ENCODE results near the gene TTC39A. TPM values are rescaled to one million over a fixed set of nuclear protein-coding genes. Genes with fewer than 3 reads are reported as not detected.
A peak's percentile ranks its signal among the peaks of the same experiment; 100 is the strongest.

The TTC39A gene
- total and polyA plus RNA-seq, 2 of the 13 experiments (the other 11 are each of a cell fraction or from before 2014, with no cell fraction given): 0.33 to 1.5 TPM

- Histone ChIP-seq H3K9me3 (ENCODE audit: low read length) (no peaks in the 10 kb centered on the region), H3K4me2 (ENCODE audit: low read depth, low read length) (peak overlapping the region; percentile 100), H4K20me1 (ENCODE audit: insufficient read depth, low read length) (no peaks in the 10 kb centered on the region), H3K9ac (ENCODE audit: insufficient read depth, low read depth, low read length) (peak overlapping the region; percentile 13; the same call in 1 of the 2 replicates), H3K36me3 (replicated peaks in 1 of 2; ENCODE audit: control insufficient read depth in 1 of 2, insufficient read depth in 2 of 2, low read length in 2 of 2) (no peaks in the 10 kb centered on the region), H3K79me2 (ENCODE audit: insufficient read depth, low read length) (no peaks in the 10 kb centered on the region), H3K4me3 (replicated peaks in 1 of 3; ENCODE audit: insufficient read depth in 1 of 3, low read depth in 2 of 3, low read length in 3 of 3) (peak overlapping the region; percentile 65 to 79 (median 73); a peak in 5 of 6 replicates), H3K27ac (ENCODE audit: extremely low read length, insufficient read depth, low read length) (no peak overlapping the region), H3K4me1 (ENCODE audit: insufficient read depth, low read length) (peaks cover 34% of the 10 kb centered on the region), H2AFZ (ENCODE audit: low read length) (peak overlapping the region; percentile 77), H3K27me3 (ENCODE audit: control insufficient read depth in 1 of 2, insufficient read depth in 2 of 2, low read length in 2 of 2) (peaks cover 0 to 19% of the 10 kb centered on the region in 2 experiments; a peak in 2 of 5 replicates)
- intact Hi-C loops (cut with micrococcal nuclease; ENCODE audit: unreplicated experiment): no loop called here
- ATAC-seq (peak; percentile 74), FAIRE-seq (peak; percentile 57), DNase-seq (ENCODE audit: low spot score) (peak; percentile 62)
- WGBS (ENCODE audit: low lambda C conversion rate): 8% methylated on average over 7 of the region's 7 CpGs
- ChIA-PET POLR2A (interaction anchor here (0.8 kb wide), 1 partner anchor 17 kb away, joined by 3 read pairs; no protein-coding TSS in a partner anchor), CTCF (ENCODE audit: low intra/inter-chr PET ratio, low total read pairs) (no interaction called here)
- BruUV-seq (replicated peaks): no TSS peak
- in situ Hi-C loops (cut with HindIII; ENCODE audit: extremely low pct_ligation_motif_present, low pct_unique_long_range_greater_than_20kb): no loop called here
- 0 out of 2 replicates have a peak, but pooled peaks have one; percentile 32 for TF ChIP-seq SALL1 (CRISPR knock-in tag; IDR thresholded peaks at IDR 0.05)
- TF ChIP-seq STAT6 (CRISPR knock-in tag; IDR thresholded peaks at IDR 0.05; ENCODE audit: borderline replicate concordance): no peak
- peak; percentile 75 for TF ChIP-seq TFE3 (CRISPR knock-in tag; IDR thresholded peaks at IDR 0.05)
- TF ChIP-seq PREB (CRISPR knock-in tag; IDR thresholded peaks at IDR 0.05): no peak
- TF ChIP-seq HOXA3 (CRISPR knock-in tag; IDR thresholded peaks at IDR 0.05): peak; percentile 47; the same call in 1 of the 2 replicates
- TF ChIP-seq POLR2G (IDR thresholded peaks at IDR 0.05; ENCODE audit: low read depth, low read length): 0 out of 2 replicates have a peak, but pooled peaks have one; percentile 37
- peak; percentile 33; the same call in 1 of the 2 replicates for TF ChIP-seq ZNF687 (CRISPR knock-in tag; IDR thresholded peaks at IDR 0.05)
- peak; percentile 26; the same call in 1 of the 2 replicates for TF ChIP-seq CBX5 (CRISPR knock-in tag; IDR thresholded peaks at IDR 0.05; ENCODE audit: borderline replicate concordance)
- 0 out of 2 replicates have a peak, but pooled peaks have one; percentile 15 for TF ChIP-seq ELF3 (CRISPR knock-in tag; IDR thresholded peaks at IDR 0.05)
- no peak for TF ChIP-seq NFIB (CRISPR knock-in tag; IDR thresholded peaks at IDR 0.05; ENCODE audit: borderline replicate concordance)
- no peak for TF ChIP-seq ZNF674 (CRISPR knock-in tag; IDR thresholded peaks at IDR 0.05; ENCODE audit: low read depth)
- TF ChIP-seq ZNF546 (CRISPR knock-in tag; conservative IDR thresholded peaks at IDR 0.05): no peak
These were observed 1.1 kb upstream of the TTC39A start for GRCh38 chr1:51331206-51332100.
